Muscle of leg (tissue), 16 donors: ENCODE measurements around the gene SPDYC. TPM values are rescaled to one million over a fixed set of nuclear protein-coding genes. Genes with fewer than 3 reads are reported as not detected.

Experiments
- DNase-seq: peaks from one replicate; pipeline ENCODE4 v3.0.0; 2013
- H3K27ac ChIP-seq: one replicate; pipeline ENCODE4 v1.5.1; 2013; ENCODE audit warnings: mild to moderate bottlenecking, low read length, control low read depth
- H3K27me3 ChIP-seq: one replicate; pipeline ENCODE4 v1.6.1; 2013; ENCODE audit warnings: low read length; ENCODE audit not compliant: control insufficient read depth, insufficient read depth
- H3K36me3 ChIP-seq: one replicate; pipeline ENCODE4 v1.6.1; 2013; ENCODE audit warnings: low read length; ENCODE audit not compliant: control insufficient read depth, insufficient read depth
- H3K4me1 ChIP-seq: one replicate; pipeline ENCODE4 v1.6.1; 2013; ENCODE audit warnings: low read length; ENCODE audit not compliant: control insufficient read depth, insufficient read depth
- H3K4me3 ChIP-seq: one replicate; pipeline ENCODE4 v1.5.1; 2013; ENCODE audit warnings: low read length, control low read depth
- H3K9me3 ChIP-seq: replicated peaks from 2 replicates; pipeline ENCODE4 v1.6.1; 2013; ENCODE audit warnings: low read depth, low read length; ENCODE audit not compliant: control insufficient read depth
- WGBS: methylation state at CpG from one replicate; pipeline ENCODE4 v1.1.5; 2013; ENCODE audit warnings: missing lambda C conversion rate; ENCODE audit not compliant: insufficient coverage; 5-methylcytosine and 5-hydroxymethylcytosine counted together
- long read RNA-seq, 11 donors: transcript quantifications; one replicate each; lab custom pipeline, GENCODE V29; 2026
- polyA plus RNA-seq, 8 donors: library from polyadenylated mRNA; unstranded; fragments of 120-200 nt; gene quantifications; one replicate each; pipeline versions ENCODE4 v1.2.1 to v1.2.3, GENCODE V29; 2013; ENCODE audit warnings: inconsistent platforms in 1 of 8, low replicate concordance in 1 of 8; ENCODE audit not compliant: insufficient read length in 8 of 8, insufficient read depth in 1 of 8
- total RNA-seq: library from RNA; stranded (reverse); fragments of 120-200 nt; gene quantifications from one replicate; pipeline ENCODE4 v1.2.4, GENCODE V29; 2013

SPDYC gene, protein sequence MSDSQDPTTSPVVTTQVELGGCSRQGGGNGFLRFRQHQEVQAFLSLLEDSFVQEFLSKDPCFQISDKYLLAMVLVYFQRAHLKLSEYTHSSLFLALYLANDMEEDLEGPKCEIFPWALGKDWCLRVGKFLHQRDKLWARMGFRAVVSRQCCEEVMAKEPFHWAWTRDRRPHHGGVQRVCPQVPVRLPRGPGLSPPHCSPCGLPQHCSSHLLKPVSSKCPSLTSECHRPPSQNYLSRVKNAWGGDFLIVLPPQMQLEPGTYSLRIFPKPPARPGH
- total RNA-seq (not detected), polyA plus RNA-seq (under 1 TPM in 1 of 8 donors, not detected in 7; 0.16 TPM)
- long read RNA-seq, donor 1: 0 reads
- long read RNA-seq, donor 2: 0 reads
- long read RNA-seq, donor 3, partial matches to known transcripts: 0 of 21 reads
- long read RNA-seq, donor 3, other reads (novel, unspliced or antisense): 21 of 21 reads
- long read RNA-seq, donor 4: 0 reads
- long read RNA-seq, donor 5: 0 reads
- long read RNA-seq, donor 6: 0 reads
- long read RNA-seq, donor 7: 0 reads
- long read RNA-seq, donor 8: 0 reads
- long read RNA-seq, donor 9: 0 reads
- long read RNA-seq, donor 10: 0 reads
- long read RNA-seq, donor 11: 0 reads

DNA sequence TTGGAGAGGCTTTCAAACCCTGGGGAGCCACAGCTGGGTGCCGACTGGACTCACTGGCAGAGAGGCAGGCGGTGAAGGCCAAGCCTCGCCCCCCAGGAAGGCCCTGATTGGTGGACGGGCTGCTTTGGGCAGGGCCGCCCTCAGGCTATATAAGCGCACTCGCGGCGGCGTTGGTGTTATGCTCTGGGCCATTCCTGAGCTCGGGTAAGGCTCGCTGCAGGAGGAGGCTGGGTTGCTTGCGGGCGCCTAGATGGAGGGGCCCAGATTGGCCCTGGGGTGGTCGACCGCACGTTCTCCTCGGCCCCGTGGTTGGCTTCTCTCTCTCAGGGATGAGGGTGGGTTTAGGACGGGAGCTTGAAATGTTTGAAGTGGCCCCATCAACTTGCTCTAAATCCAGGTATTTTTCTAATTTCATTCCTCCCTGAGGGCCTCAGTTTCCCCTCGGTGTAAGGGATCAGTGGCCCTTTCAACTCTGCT, at the start of gene SPDYC:
Gene SPDYC (plus strand): TSS at position 176 of the 477 bp plus-strand sequence. CDS start 1,125 bp downstream, outside the sequence.
- no peaks in the 10 kb centered on the region for H3K36me3 ChIP-seq
- no peak for DNase-seq
- H3K27ac ChIP-seq: no peak within 1 kb of the TSS
- H3K9me3 ChIP-seq: no peaks in the 10 kb centered on the region
- peaks cover 3% of the 10 kb centered on the region for H3K27me3 ChIP-seq
- no peaks in the 10 kb centered on the region for H3K4me1 ChIP-seq
- WGBS: 86% methylated on average over 13 of the region's 21 CpGs
- no peak within 1 kb of the TSS for H3K4me3 ChIP-seq

DNA sequence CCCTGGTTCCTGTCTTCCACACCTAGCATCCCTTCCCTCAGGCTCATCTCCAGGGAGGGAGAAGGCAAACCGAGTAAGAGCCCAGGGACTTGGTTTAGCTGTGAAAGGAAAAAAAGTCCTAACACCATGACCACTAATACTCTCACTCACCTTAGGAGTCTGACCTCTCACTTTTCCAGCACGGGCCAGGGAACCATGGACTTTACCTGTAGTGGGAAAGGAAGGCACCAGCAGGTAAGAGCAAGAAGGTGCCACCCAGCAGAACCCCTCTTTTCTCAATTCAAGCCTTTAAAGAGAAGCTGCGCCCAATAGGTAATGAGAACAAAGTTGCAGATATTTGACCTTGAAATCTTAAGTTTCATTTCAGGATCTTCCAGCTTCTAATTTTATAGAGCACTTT, 49.2 kb upstream of the SPDYC start:
- peaks cover 31% of the 10 kb centered on the region for H3K4me1 ChIP-seq
- no peaks in the 10 kb centered on the region for H3K9me3 ChIP-seq
- peak overlapping the region; percentile 96 for H3K27ac ChIP-seq
- H3K36me3 ChIP-seq: peaks cover 57% of the 10 kb centered on the region
- no CpG with 5 or more reads among the region's 3 CpGs for WGBS
- DNase-seq: no peak
- H3K27me3 ChIP-seq: no peaks in the 10 kb centered on the region
- peak overlapping the region; percentile 90 for H3K4me3 ChIP-seq

GRCh38 chr11:65121447-65121864, 48.6 kb upstream of the SPDYC start:
- Histone ChIP-seq H3K36me3 (peaks cover 57% of the 10 kb centered on the region), H3K9me3 (no peaks in the 10 kb centered on the region), H3K27me3 (no peaks in the 10 kb centered on the region), H3K27ac (peak overlapping the region; percentile 96), H3K4me1 (peaks cover 25% of the 10 kb centered on the region), H3K4me3 (peak overlapping the region; percentile 90)
- no peak for DNase-seq
- WGBS: 4% methylated on average over 21 of the region's 22 CpGs

- Histone ChIP-seq H3K4me1 (peaks cover 20% of the 10 kb centered on the region), H3K9me3 (no peaks in the 10 kb centered on the region), H3K36me3 (peaks cover 63% of the 10 kb centered on the region), H3K27ac (peak within 1 kb of the TSS; percentile 96), H3K27me3 (no peaks in the 10 kb centered on the region), H3K4me3 (peak within 1 kb of the TSS; percentile 90)
- 0% methylated on average over 58 of the region's 64 CpGs for WGBS
- DNase-seq: peak; percentile 98
These were observed 48.0 kb upstream of the SPDYC start, which contains the start of the genes FAU and MRPL49 for GRCh38 chr11:65121865-65122696. FAU (minus strand) TSS chr11:65122134; CDS start chr11:65121813, 321 bp downstream. MRPL49 (plus strand) TSS chr11:65122321; CDS start chr11:65122347, 26 bp downstream.

- 83% methylated on average over 1 of the region's 5 CpGs for WGBS
- peak; percentile 6 for DNase-seq
- Histone ChIP-seq H3K36me3 (peaks cover 71% of the 10 kb centered on the region), H3K4me3 (no peak overlapping the region), H3K4me1 (peaks cover 17% of the 10 kb centered on the region), H3K9me3 (no peaks in the 10 kb centered on the region), H3K27me3 (no peaks in the 10 kb centered on the region), H3K27ac (no peak overlapping the region)
These were observed 45.4 kb upstream of the SPDYC start for GRCh38 chr11:65124480-65125196.

DNA sequence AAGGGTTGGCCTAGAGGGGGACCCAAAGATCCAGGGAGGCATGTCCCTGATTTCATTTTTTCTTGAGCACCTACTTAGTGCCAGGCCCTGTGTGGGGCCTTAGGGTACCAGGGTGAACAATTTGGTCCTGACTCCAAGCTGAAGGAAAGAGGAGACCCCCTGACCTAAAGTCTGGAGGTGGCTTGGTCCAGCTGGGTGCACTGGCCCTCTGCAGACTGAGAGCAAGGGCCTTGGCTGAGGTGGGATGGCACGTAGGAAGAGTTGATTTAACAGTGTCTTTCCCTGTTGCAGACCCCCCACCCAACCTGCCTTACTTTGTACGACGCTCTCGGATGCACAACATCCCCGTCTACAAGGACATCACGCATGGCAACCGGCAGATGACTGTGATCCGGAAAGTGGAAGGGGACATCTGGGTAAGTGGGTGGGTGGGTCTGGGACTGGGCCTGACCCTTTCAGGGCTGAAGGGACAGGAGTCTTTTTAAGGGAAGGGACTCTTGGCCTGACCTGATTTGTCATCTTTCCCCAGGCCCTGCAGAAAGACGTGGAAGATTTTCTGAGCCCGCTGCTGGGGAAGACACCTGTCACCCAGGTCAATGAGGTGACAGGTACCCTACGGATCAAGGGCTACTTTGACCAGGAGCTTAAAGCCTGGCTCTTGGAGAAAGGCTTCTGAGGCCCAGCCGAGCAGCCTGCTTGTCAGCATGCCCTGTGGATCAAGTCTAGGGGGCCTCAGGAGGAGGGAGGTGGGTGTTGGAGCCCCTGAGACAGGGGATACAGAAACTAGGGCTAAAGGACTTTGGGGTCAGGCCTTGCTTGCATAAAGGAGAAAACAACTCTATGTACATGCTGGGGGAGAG, 44.6 kb upstream of the SPDYC start:
- WGBS: 85% methylated on average over 4 of the region's 12 CpGs
- no peak overlapping the region for H3K27ac ChIP-seq
- H3K9me3 ChIP-seq: no peaks in the 10 kb centered on the region
- no peak overlapping the region for H3K4me3 ChIP-seq
- H3K27me3 ChIP-seq: no peaks in the 10 kb centered on the region
- H3K4me1 ChIP-seq: peaks cover 17% of the 10 kb centered on the region
- H3K36me3 ChIP-seq: peaks cover 71% of the 10 kb centered on the region
- no peak for DNase-seq

DNA sequence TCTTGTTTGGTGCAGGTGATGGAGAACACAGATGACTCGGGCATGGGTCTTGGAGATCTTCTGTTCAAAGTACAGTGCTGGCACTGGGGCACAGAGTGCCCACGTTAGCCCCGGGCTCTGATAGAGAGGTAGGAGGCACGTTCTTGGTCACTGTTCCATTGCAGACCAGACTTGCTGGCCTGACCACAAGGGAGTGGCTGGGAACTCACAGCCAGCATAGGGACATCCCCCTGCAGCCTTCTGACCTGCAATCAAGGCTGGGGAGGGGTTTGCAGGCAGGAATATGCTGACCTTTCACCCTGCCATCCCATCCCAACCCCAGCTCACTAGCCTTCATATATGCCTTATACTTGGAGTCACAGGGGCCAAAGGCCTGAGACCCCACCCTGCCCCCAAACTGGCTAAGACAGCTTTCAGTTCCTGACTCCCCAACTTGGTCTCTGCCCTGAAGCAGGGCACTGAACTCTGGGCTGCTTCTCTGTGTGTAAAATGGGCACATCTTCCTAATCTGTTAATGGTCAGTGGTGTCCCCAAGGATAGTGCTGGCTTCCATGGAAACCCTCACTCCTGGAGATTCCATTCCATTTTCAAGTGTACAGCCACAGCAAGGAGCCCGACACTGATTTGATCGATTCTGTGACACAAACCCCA, 43.3 kb upstream of the SPDYC start:
- no peaks in the 10 kb centered on the region for H3K27me3 ChIP-seq
- no peak overlapping the region for H3K4me3 ChIP-seq
- DNase-seq: peak; percentile 9
- no peaks in the 10 kb centered on the region for H3K9me3 ChIP-seq
- WGBS: 68% methylated on average over 4 of the region's 6 CpGs
- H3K36me3 ChIP-seq: peaks cover 76% of the 10 kb centered on the region
- H3K4me1 ChIP-seq: peaks cover 7% of the 10 kb centered on the region
- no peak overlapping the region for H3K27ac ChIP-seq

GRCh38 chr11:65127473-65128181, 42.4 kb upstream of the SPDYC start:
- Histone ChIP-seq H3K27ac (no peak overlapping the region), H3K36me3 (peaks cover 85% of the 10 kb centered on the region), H3K4me3 (no peak overlapping the region), H3K9me3 (no peaks in the 10 kb centered on the region), H3K27me3 (no peaks in the 10 kb centered on the region), H3K4me1 (peaks cover 12% of the 10 kb centered on the region)
- peak; percentile 9 for DNase-seq
- 82% methylated on average over 4 of the region's 12 CpGs for WGBS
